HG03135 (cell line): ENCODE measurements around the gene RNF150.
A peak's percentile ranks its signal among the peaks of the same experiment; 100 is the strongest.

Source experiments
- ATAC-seq: cut with Tn5 transposase; IDR thresholded peaks from one replicate; pipeline ENCODE4 v1.9.1; 2021; ENCODE audit warnings: mild to moderate bottlenecking, moderate library complexity; ENCODE audit not compliant: unreplicated experiment

The RNF150 gene

GRCh38 chr4:140930557-140930956 lies 202.7 kb downstream of the RNF150 start:
- ATAC-seq: no peak

GRCh38 chr4:140930011-140930410 lies 203.3 kb downstream of the RNF150 start:
- ATAC-seq: no peak

GRCh38 chr4:140928880-140929279 lies 204.4 kb downstream of the RNF150 start:
- no peak for ATAC-seq

- no peak for ATAC-seq
Observed at GRCh38 chr4:140926672-140927071, 206.6 kb downstream of the RNF150 start.

- ATAC-seq: no peak
Observed at GRCh38 chr4:140925417-140925816, 207.9 kb downstream of the RNF150 start.

GRCh38 chr4:140924761-140925392 lies 208.4 kb downstream of the RNF150 start:
- no peak for ATAC-seq

GRCh38 chr4:140906993-140907962 lies 226.0 kb downstream of the RNF150 start:
- no peak for ATAC-seq

- no peak for ATAC-seq
Observed at GRCh38 chr4:140904904-140905303, 228.4 kb downstream of the RNF150 start.

- no peak for ATAC-seq
Observed at GRCh38 chr4:140903522-140904475, 229.5 kb downstream of the RNF150 start.

- no peak for ATAC-seq
Observed at GRCh38 chr4:140901736-140902336, 231.4 kb downstream of the RNF150 start.

GRCh38 chr4:140893939-140894338 lies 239.3 kb downstream of the RNF150 start:
- no peak for ATAC-seq

- no peak for ATAC-seq
Observed at GRCh38 chr4:140888054-140888453, 245.2 kb downstream of the RNF150 start.

GRCh38 chr4:140887467-140887866 lies 245.8 kb downstream of the RNF150 start:
- ATAC-seq: no peak

GRCh38 chr4:140884431-140885058 lies 248.7 kb downstream of the RNF150 start:
- peak; percentile 81 for ATAC-seq

- no peak for ATAC-seq
Observed at GRCh38 chr4:140877781-140878180, 255.5 kb downstream of the RNF150 start.

GRCh38 chr4:140876615-140877364 lies 256.5 kb downstream of the RNF150 start:
- no peak for ATAC-seq

- no peak for ATAC-seq
Observed at GRCh38 chr4:140875746-140876452, 257.4 kb downstream of the RNF150 start.

GRCh38 chr4:140874056-140874455 lies 259.2 kb downstream of the RNF150 start:
- no peak for ATAC-seq

- no peak for ATAC-seq
Observed at GRCh38 chr4:140871368-140871767, 261.9 kb downstream of the RNF150 start.
